HFFc6 (cell line): Measurements from ENCODE around the gene ZNF497. TPM values are rescaled to one million over a fixed set of nuclear protein-coding genes. Genes with fewer than 3 reads are reported as not detected.
"Not testable (repeated sequence)": the region's sequence is repeated elsewhere in the genome, so short reads cannot be mapped to it uniquely, and the experiment has no call there.

Experiments used
- DNase-seq: peaks from one replicate; pipeline ENCODE4 v3.0.0-alpha.2; 2018
- H3K27ac Mint-ChIP-seq: 2 replicates; pipeline ENCODE4 v1.8.0; 2020; ENCODE audit warnings: mild to moderate bottlenecking, mixed read lengths
- H3K27me3 Mint-ChIP-seq: 2 replicates; pipeline ENCODE4 v1.8.0; 2021; ENCODE audit warnings: mild to moderate bottlenecking, moderate library complexity, mixed read lengths; ENCODE audit not compliant: insufficient read depth
- H3K36me3 Mint-ChIP-seq: 2 replicates; pipeline ENCODE4 v1.8.0; 2021; ENCODE audit warnings: low read depth, mixed read lengths
- H3K4me1 Mint-ChIP-seq: 2 replicates; pipeline ENCODE4 v1.8.0; 2020; ENCODE audit warnings: low read depth, mixed read lengths
- H3K4me3 Mint-ChIP-seq: 2 replicates; pipeline ENCODE4 v1.8.0; 2020; ENCODE audit warnings: mild to moderate bottlenecking, moderate library complexity, mixed read lengths
- H3K9me3 Mint-ChIP-seq: 2 replicates; pipeline ENCODE4 v1.8.0; 2020; ENCODE audit warnings: mild to moderate bottlenecking, mixed read lengths
- total RNA-seq, 6 experiments: library from RNA; stranded (reverse); fragmentation: NEBNext Ultra II Directional; extraction: Animal tissue kit (Norgen Biotek cat#: 25700); gene quantifications; 2 replicates in 1 of 6; 3 replicates in 5 of 6; pipeline ENCODE4 v1.2.3, GENCODE V29; 2021
- TF ChIP-seq, protein P1 (sequence below): fragments of 200-600 bp; sonication (generic); IDR thresholded peaks from 2 replicates; pipeline ENCODE4 v1.5.0; 2021; ENCODE audit warnings: antibody characterized with exemption, mild to moderate bottlenecking

Gene ZNF497
- total RNA-seq, 6 experiments from 2014 or later, result 0.16 to 0.35 (median 0.27) TPM

DNA sequence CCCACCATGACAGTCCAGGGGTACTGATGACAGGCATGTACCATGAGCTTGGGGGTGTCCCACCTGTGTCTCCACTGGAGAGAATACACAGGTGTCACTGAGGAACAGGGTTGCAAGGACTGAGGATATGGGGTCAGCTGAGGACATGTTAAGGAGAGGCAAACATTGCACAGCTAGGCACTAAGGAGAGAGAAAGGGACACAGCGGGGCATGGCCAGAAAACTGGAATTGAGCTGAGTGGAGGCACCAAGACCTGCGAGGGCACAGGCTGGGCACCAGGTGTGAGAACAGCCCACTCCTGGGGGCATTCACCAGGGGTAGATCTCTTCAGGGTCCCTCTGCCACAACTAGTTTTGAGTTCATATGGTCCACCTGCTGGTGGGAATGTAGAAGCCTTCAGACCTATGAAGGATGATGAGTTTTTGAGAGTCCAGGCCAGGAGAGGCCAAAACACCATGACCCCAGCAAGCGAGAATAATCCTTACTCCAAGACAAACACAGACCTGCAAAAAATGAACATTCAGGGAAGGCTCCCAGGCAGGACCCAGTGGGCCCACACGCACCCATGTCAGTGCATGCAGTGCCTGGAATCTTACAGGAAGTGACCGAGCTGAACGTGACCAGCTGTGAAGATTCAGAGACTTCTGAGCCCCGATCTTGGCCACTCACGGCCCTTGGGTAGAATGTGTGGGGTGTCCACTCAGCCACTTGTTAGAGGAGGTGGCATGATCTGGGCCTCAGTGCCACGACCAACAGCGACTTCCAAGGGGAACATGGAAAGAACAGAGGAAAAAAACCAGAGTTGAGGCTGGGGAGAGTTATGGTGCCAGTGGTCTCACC lies 44.5 kb upstream of the ZNF497 start:
- TF ChIP-seq, protein P1, sequence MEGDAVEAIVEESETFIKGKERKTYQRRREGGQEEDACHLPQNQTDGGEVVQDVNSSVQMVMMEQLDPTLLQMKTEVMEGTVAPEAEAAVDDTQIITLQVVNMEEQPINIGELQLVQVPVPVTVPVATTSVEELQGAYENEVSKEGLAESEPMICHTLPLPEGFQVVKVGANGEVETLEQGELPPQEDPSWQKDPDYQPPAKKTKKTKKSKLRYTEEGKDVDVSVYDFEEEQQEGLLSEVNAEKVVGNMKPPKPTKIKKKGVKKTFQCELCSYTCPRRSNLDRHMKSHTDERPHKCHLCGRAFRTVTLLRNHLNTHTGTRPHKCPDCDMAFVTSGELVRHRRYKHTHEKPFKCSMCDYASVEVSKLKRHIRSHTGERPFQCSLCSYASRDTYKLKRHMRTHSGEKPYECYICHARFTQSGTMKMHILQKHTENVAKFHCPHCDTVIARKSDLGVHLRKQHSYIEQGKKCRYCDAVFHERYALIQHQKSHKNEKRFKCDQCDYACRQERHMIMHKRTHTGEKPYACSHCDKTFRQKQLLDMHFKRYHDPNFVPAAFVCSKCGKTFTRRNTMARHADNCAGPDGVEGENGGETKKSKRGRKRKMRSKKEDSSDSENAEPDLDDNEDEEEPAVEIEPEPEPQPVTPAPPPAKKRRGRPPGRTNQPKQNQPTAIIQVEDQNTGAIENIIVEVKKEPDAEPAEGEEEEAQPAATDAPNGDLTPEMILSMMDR, result peak; percentile 75
- Mint-ChIP-seq H3K9me3 (no peaks in the 10 kb centered on the region; the same call in 1 of the 2 replicates), H3K27ac (peak overlapping the region; percentile 90), H3K27me3 (peaks cover 5% of the 10 kb centered on the region; the same call in 1 of the 2 replicates), H3K36me3 (peaks cover 11% of the 10 kb centered on the region), H3K4me3 (peak overlapping the region; percentile 92), H3K4me1 (peaks cover 28% of the 10 kb centered on the region)
- no peak for DNase-seq

GRCh38 chr19:58403920-58404478 lies 41.4 kb upstream of the ZNF497 start:
- Mint-ChIP-seq H3K36me3 (peaks cover 11% of the 10 kb centered on the region), H3K4me1 (peaks cover 29% of the 10 kb centered on the region)
- H3K4me3 Mint-ChIP-seq, DNase-seq, H3K27ac Mint-ChIP-seq, H3K9me3 Mint-ChIP-seq, H3K27me3 Mint-ChIP-seq: not testable (repeated sequence)

DNA sequence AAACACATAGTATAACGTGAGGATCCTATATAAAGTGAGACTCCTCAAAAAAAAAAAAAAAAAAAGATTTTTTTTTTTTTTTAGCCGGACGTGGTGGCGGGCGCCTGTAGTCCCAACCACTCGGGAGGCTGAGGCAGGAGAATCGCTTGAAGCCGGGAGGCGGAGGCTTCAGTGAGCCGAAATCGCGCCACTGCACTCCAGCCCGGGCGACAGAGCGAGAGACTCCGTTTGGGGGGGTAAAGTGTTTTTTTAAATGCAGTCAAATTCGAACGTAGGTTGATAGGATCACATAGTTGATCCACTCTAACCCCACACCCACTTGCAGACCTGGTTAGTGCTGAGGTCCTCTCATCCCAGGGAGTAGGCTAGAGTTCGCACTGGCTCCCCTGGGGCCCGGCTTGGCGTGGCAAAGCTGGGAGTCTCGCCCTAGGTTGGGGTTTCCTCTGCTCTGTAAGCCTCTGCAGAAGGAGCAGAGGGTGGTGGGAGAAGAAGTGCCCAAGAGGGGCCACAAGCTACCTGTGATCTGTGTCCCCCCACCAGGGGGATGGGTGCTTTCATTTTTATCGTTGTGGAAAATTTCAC lies 39.4 kb upstream of the ZNF497 start:
- TF ChIP-seq, protein P1, result 0 out of 2 replicates have a peak, but pooled peaks have one; percentile 21
- peaks cover 18% of the 10 kb centered on the region for H3K4me1 Mint-ChIP-seq
- H3K27ac Mint-ChIP-seq, result peak overlapping the region; percentile 89; the same call in 1 of the 2 replicates
- H3K36me3 Mint-ChIP-seq, result peaks cover 7% of the 10 kb centered on the region
- DNase-seq, result no peak
- peak overlapping the region; percentile 91 for H3K4me3 Mint-ChIP-seq
- no peaks in the 10 kb centered on the region for H3K9me3 Mint-ChIP-seq
- H3K27me3 Mint-ChIP-seq, result peaks cover 4% of the 10 kb centered on the region

DNA sequence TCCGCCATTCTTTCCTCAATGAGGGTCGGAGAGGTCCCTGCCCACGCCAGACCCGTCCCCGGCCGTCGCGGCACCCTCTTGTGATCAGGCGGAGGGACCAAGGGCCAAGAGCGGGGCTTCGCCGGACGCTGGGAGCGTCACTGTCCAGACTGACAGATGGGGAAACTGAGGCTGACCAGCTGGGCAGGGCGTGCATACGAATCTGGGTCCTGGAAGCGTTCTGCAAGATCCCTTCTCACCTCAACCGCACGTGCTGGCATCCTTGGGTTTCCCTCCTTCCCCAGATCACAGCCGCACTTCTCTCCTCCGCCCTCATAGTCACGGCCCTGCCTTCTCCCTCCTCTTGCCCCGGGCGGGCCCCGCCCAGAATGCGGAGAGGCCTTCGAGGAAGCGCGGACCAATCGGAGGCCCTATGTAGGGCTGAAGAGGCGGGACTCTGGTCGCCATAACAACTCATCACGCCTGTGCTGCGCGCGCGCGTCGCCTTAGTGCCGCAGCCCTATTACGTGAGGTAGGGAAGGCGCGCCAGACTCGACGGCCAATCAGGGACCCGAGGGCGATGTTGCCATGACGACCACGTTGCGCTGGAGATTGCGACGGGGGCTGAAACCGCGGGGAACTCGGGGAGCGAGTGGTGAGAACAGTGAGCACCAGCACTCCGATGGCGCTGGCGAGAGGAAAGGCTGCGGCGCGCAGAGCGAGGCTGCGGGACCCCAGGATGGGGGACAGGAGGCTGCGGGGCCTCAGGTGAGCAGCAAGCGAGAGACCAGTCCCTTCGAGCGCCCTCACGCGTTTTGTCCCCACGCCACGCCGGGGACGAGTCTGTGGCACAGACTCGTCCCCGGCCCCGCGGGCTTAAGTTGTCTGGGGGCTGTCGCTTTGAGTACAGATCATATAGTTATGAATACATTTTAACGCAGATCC lies 38.6 kb upstream of the ZNF497 start:
- Mint-ChIP-seq H3K27me3 (peaks cover 4% of the 10 kb centered on the region; the same call in 1 of the 2 replicates), H3K27ac (peak overlapping the region; percentile 89), H3K36me3 (no peaks in the 10 kb centered on the region; the same call in 1 of the 2 replicates), H3K9me3 (no peaks in the 10 kb centered on the region), H3K4me1 (peaks cover 14% of the 10 kb centered on the region), H3K4me3 (peak overlapping the region; percentile 91)
- TF ChIP-seq, protein P1, result no peak
- peak; percentile 99 for DNase-seq

GRCh38 chr19:58400316-58400915 lies 37.9 kb upstream of the ZNF497 start:
- Mint-ChIP-seq H3K27ac (peak overlapping the region; percentile 63), H3K36me3 (peaks cover 4% of the 10 kb centered on the region; the same call in 1 of the 2 replicates), H3K9me3 (no peaks in the 10 kb centered on the region), H3K27me3 (peaks cover 4% of the 10 kb centered on the region; the same call in 1 of the 2 replicates), H3K4me1 (peaks cover 14% of the 10 kb centered on the region), H3K4me3 (peak overlapping the region; percentile 91)
- TF ChIP-seq, protein P1, result no peak
- DNase-seq, result no peak
